Right renal cortex interstitium (tissue), 3 donors: ENCODE measurements around the gene IWS1. TPM values are rescaled to one million over a fixed set of nuclear protein-coding genes. Genes with fewer than 3 reads are reported as not detected.

Experiments used
- polyA plus RNA-seq, 3 donors: library from polyadenylated mRNA; unstranded; fragments of 120-200 nt; gene quantifications; one replicate each; pipeline ENCODE4 v1.2.1, GENCODE V29; 2013; ENCODE audit not compliant: insufficient read length in 3 of 3

The IWS1 gene
- polyA plus RNA-seq, 3 donors, result 72.3 to 77.6 (median 76.5) TPM

Other genes starting within 250 kb of the IWS1 start
- gene ERCC3, start 232.3 kb downstream of the IWS1 start, polyA plus RNA-seq, result 10 to 100 TPM; 70.4 to 79.7 (median 70.7) TPM
- 10 to 100 TPM; 23.2 to 25.4 (median 23.7) TPM for gene MAP3K2, start 138.5 kb downstream of the IWS1 start, polyA plus RNA-seq
- 1 to 10 TPM; 1.8 to 5.4 (median 3.2) TPM for gene PROC, start 108.1 kb downstream of the IWS1 start, polyA plus RNA-seq
- gene MYO7B, start 9.2 kb upstream of the IWS1 start, polyA plus RNA-seq, result 10 to 100 TPM; 18.0 to 22.3 (median 19.9) TPM
- under 1 TPM; 0.29 to 0.53 (median 0.51) TPM for gene GPR17, start 119.7 kb upstream of the IWS1 start, polyA plus RNA-seq
- gene LIMS2, start 149.0 kb upstream of the IWS1 start, polyA plus RNA-seq, result 10 to 100 TPM; 16.4 to 16.5 (median 16.4) TPM
- gene SFT2D3, start 175.0 kb upstream of the IWS1 start, polyA plus RNA-seq, result not detected